Panc1 (cell line): ENCODE data around the gene ENOPH1. TPM values are rescaled to one million over a fixed set of nuclear protein-coding genes. Genes with fewer than 3 reads are reported as not detected.

ENCODE experiments used
- ATAC-seq: fragments of 200-7000 bp; cut with Tn5 transposase; 2 replicates; pipeline ENCODE4 v1.9.1; 2020; ENCODE audit warnings: mild to moderate bottlenecking, moderate library complexity
- BruUV-seq: library from RNA; stranded (reverse); fragments of 400-500 nt; replicated peaks from 2 replicates; lab custom pipeline; 2021; lab: Mats Ljungman, UMichigan
- CTCF ChIA-PET: fragments of 300-600 bp; sonication (Branson Sonifier 250); formaldehyde crosslinking; loops from one replicate; lab custom pipeline; 2022; ENCODE audit warnings: antibody characterized with exemption; lab: Charles Lee
- POLR2A ChIA-PET: fragments of 300-600 bp; sonication (Branson Sonifier 250); formaldehyde crosslinking; loops from one replicate; lab custom pipeline; 2022; ENCODE audit warnings: antibody characterized with exemption; lab: Charles Lee
- DNase-seq: peaks from one replicate; pipeline ENCODE4 v3.0.0-alpha.2; 2010; ENCODE audit warnings: low read depth, low spot score
- H3K27ac ChIP-seq: 2 replicates; pipeline ENCODE4 v1.5.1; 2011; ENCODE audit warnings: mild to moderate bottlenecking, low read length, inconsistent platforms
- H3K27me3 ChIP-seq: fragments of 200-500 bp; sonication (Bioruptor generic); 2 replicates; pipeline ENCODE4 v1.6.0; 2014; ENCODE audit warnings: low read length, inconsistent platforms; ENCODE audit not compliant: control insufficient read depth, insufficient read depth
- H3K36me3 ChIP-seq: fragments of 200-500 bp; sonication (Bioruptor generic); 2 replicates; pipeline ENCODE4 v1.5.1; 2014; ENCODE audit warnings: inconsistent platforms, mild to moderate bottlenecking, low read length, moderate library complexity; ENCODE audit not compliant: control insufficient read depth, insufficient read depth
- H3K4me1 ChIP-seq: 2 replicates; pipeline ENCODE4 v1.5.1; 2011; ENCODE audit warnings: inconsistent platforms, mild to moderate bottlenecking, low read length, moderate library complexity; ENCODE audit not compliant: control insufficient read depth, insufficient read depth
- H3K4me3 ChIP-seq, 2 experiments: 2 replicates each; pipeline ENCODE4 v1.5.1; 2011 to 2012; ENCODE audit warnings: low read depth in 2 of 2, low read length in 2 of 2, mild to moderate bottlenecking in 2 of 2, inconsistent platforms in 1 of 2, moderate library complexity in 1 of 2
- H3K9me3 ChIP-seq: fragments of 200-500 bp; sonication (Bioruptor generic); 2 replicates; pipeline ENCODE4 v1.5.1; 2014; ENCODE audit warnings: low read depth, mild to moderate bottlenecking, inconsistent platforms, low read length, moderate library complexity; ENCODE audit not compliant: control insufficient read depth, insufficient read depth
- CTCF ChIP-seq: fragments of 450-650 bp; IDR thresholded peaks from 2 replicates; pipeline ENCODE4 v1.5.1; 2017; ENCODE audit warnings: mild to moderate bottlenecking
- POLR2AphosphoS5 ChIP-seq: IDR thresholded peaks from 2 replicates; pipeline ENCODE4 v1.6.1; 2012; ENCODE audit warnings: mild to moderate bottlenecking, low read depth, low read length, moderate library complexity
- REST ChIP-seq, 2 experiments: IDR thresholded peaks; 2 replicates each; pipeline ENCODE4 v1.6.1; 2011 to 2012; ENCODE audit warnings: low read depth in 2 of 2, control low read depth in 1 of 2, low read length in 1 of 2, mild to moderate bottlenecking in 1 of 2, moderate library complexity in 1 of 2; ENCODE audit not compliant: insufficient read depth in 1 of 2
- SIN3A ChIP-seq: IDR thresholded peaks from 2 replicates; pipeline ENCODE4 v1.6.1; 2012; ENCODE audit warnings: low read depth, mild to moderate bottlenecking, low read length, moderate library complexity, borderline replicate concordance; ENCODE audit not compliant: insufficient read depth
- TCF7L2 ChIP-seq: IDR thresholded peaks from 2 replicates; pipeline ENCODE4 v1.6.1; 2011; ENCODE audit warnings: mild to moderate bottlenecking, low read depth, low read length, inconsistent platforms
- in situ Hi-C: cut with HindIII; loops from 2 replicates; pipeline ENCODE4 v1.10.0; 2016; ENCODE audit warnings: low sequenced_read_pairs, low pct_unique_long_range_greater_than_20kb
- intact Hi-C: fragments of 100-400 bp; cut with micrococcal nuclease; formaldehyde crosslinking; loops from one replicate; pipeline ENCODE4 v1.10.0; 2022; ENCODE audit not compliant: unreplicated experiment
- total RNA-seq: library from RNA; stranded (reverse); gene quantifications from one replicate; pipeline ENCODE4 v1.2.1, GENCODE V29; 2021; ENCODE audit not compliant: unreplicated experiment

ENOPH1 gene
- total RNA-seq, 1 experiment from 2014 or later, result 34.7 TPM

- no TSS peak for BruUV-seq
- POLR2A ChIA-PET, result no interaction called here
- TF ChIP-seq POLR2AphosphoS5, result no peak
- TF ChIP-seq TCF7L2, result no peak
- TF ChIP-seq SIN3A, result no peak
- no peak for TF ChIP-seq REST (IDR thresholded peaks at IDR 0.05; ENCODE audit: insufficient read depth in 1 of 2, low read depth in 2 of 2, low read length in 1 of 2)
- TF ChIP-seq CTCF, result no peak
Measured at GRCh38 chr4:82461710-82462109, 31.3 kb downstream of the ENOPH1 start.

DNA sequence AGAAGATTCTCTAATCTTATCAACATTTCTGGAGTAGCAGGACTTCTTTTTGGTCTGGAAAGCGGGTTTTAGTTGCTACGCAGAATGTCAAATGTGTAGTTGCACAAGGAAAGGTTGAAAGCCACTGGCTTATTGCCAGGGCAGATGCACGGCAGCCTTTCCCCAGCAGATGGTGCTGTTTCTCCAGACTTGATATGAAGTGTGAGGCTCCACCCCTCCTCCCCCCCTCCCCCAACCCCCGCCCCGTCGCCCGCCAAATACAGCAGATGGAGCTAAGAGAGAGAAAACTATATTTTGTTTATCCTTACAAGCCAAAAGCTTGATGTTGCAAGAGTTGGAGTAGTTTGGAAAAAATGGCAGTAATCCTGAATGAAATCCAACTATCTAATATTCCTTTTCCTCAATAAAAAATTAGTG is 32.0 kb downstream of the ENOPH1 start:
- H3K27ac ChIP-seq, result no peak overlapping the region
- peak; percentile 59 for DNase-seq
- POLR2A ChIA-PET, result no interaction called here
- H3K9me3 ChIP-seq, result no peaks in the 10 kb centered on the region
- peak; percentile 81 for TF ChIP-seq CTCF
- TF ChIP-seq POLR2AphosphoS5, result no peak
- no peaks in the 10 kb centered on the region for H3K27me3 ChIP-seq
- H3K36me3 ChIP-seq, result peaks cover 5% of the 10 kb centered on the region; the same call in 1 of the 2 replicates
- H3K4me1 ChIP-seq, result no peaks in the 10 kb centered on the region
- intact Hi-C loops, result loop anchor here (1.0 to 5.0 kb wide), 2 partner anchors 279 to 340 kb away; no protein-coding TSS in a partner anchor
- peak; percentile 85 for ATAC-seq
- in situ Hi-C loops, result no loop called here
- CTCF ChIA-PET, result interaction anchor here (0.6 to 1.1 kb wide), 12 partner anchors 10 to 500 kb away, joined by 3 to 13 read pairs (median 5); no protein-coding TSS in a partner anchor
- BruUV-seq, result no TSS peak
- no peak overlapping the region for H3K4me3 ChIP-seq

More at GRCh38 chr4:82461710-82462109, 31.3 kb downstream of the ENOPH1 start:
- no peaks in the 10 kb centered on the region for H3K9me3 ChIP-seq
- no peak for DNase-seq
- intact Hi-C loops (loop anchor here (1.0 to 5.0 kb wide), 2 partner anchors 280 to 341 kb away; no protein-coding TSS in a partner anchor), in situ Hi-C loops (no loop called here)
- peaks cover 5% of the 10 kb centered on the region; the same call in 1 of the 2 replicates for H3K36me3 ChIP-seq
- no peak overlapping the region for H3K4me3 ChIP-seq
- ATAC-seq, result no peak
- CTCF ChIA-PET, result interaction anchor here (1.1 kb wide), 1 partner anchor 277 kb away, joined by 13 read pairs; no protein-coding TSS in a partner anchor
- H3K27me3 ChIP-seq, result no peaks in the 10 kb centered on the region
- H3K27ac ChIP-seq, result no peak overlapping the region
- no peaks in the 10 kb centered on the region for H3K4me1 ChIP-seq
